ENCODE results near the gene SDK1. TPM values are rescaled to one million over a fixed set of nuclear protein-coding genes. Genes with fewer than 3 reads are reported as not detected.

Gene SDK1
- total and polyA plus RNA-seq, 2 of the 8 experiments (the other 6 are each of a cell fraction or from before 2014, with no cell fraction given) = 3.3 to 7.2 TPM

GRCh38 chr7:3312583-3312982 is 11.5 kb downstream of the SDK1 start (continued):
- TF ChIP-seq, protein P1, sequence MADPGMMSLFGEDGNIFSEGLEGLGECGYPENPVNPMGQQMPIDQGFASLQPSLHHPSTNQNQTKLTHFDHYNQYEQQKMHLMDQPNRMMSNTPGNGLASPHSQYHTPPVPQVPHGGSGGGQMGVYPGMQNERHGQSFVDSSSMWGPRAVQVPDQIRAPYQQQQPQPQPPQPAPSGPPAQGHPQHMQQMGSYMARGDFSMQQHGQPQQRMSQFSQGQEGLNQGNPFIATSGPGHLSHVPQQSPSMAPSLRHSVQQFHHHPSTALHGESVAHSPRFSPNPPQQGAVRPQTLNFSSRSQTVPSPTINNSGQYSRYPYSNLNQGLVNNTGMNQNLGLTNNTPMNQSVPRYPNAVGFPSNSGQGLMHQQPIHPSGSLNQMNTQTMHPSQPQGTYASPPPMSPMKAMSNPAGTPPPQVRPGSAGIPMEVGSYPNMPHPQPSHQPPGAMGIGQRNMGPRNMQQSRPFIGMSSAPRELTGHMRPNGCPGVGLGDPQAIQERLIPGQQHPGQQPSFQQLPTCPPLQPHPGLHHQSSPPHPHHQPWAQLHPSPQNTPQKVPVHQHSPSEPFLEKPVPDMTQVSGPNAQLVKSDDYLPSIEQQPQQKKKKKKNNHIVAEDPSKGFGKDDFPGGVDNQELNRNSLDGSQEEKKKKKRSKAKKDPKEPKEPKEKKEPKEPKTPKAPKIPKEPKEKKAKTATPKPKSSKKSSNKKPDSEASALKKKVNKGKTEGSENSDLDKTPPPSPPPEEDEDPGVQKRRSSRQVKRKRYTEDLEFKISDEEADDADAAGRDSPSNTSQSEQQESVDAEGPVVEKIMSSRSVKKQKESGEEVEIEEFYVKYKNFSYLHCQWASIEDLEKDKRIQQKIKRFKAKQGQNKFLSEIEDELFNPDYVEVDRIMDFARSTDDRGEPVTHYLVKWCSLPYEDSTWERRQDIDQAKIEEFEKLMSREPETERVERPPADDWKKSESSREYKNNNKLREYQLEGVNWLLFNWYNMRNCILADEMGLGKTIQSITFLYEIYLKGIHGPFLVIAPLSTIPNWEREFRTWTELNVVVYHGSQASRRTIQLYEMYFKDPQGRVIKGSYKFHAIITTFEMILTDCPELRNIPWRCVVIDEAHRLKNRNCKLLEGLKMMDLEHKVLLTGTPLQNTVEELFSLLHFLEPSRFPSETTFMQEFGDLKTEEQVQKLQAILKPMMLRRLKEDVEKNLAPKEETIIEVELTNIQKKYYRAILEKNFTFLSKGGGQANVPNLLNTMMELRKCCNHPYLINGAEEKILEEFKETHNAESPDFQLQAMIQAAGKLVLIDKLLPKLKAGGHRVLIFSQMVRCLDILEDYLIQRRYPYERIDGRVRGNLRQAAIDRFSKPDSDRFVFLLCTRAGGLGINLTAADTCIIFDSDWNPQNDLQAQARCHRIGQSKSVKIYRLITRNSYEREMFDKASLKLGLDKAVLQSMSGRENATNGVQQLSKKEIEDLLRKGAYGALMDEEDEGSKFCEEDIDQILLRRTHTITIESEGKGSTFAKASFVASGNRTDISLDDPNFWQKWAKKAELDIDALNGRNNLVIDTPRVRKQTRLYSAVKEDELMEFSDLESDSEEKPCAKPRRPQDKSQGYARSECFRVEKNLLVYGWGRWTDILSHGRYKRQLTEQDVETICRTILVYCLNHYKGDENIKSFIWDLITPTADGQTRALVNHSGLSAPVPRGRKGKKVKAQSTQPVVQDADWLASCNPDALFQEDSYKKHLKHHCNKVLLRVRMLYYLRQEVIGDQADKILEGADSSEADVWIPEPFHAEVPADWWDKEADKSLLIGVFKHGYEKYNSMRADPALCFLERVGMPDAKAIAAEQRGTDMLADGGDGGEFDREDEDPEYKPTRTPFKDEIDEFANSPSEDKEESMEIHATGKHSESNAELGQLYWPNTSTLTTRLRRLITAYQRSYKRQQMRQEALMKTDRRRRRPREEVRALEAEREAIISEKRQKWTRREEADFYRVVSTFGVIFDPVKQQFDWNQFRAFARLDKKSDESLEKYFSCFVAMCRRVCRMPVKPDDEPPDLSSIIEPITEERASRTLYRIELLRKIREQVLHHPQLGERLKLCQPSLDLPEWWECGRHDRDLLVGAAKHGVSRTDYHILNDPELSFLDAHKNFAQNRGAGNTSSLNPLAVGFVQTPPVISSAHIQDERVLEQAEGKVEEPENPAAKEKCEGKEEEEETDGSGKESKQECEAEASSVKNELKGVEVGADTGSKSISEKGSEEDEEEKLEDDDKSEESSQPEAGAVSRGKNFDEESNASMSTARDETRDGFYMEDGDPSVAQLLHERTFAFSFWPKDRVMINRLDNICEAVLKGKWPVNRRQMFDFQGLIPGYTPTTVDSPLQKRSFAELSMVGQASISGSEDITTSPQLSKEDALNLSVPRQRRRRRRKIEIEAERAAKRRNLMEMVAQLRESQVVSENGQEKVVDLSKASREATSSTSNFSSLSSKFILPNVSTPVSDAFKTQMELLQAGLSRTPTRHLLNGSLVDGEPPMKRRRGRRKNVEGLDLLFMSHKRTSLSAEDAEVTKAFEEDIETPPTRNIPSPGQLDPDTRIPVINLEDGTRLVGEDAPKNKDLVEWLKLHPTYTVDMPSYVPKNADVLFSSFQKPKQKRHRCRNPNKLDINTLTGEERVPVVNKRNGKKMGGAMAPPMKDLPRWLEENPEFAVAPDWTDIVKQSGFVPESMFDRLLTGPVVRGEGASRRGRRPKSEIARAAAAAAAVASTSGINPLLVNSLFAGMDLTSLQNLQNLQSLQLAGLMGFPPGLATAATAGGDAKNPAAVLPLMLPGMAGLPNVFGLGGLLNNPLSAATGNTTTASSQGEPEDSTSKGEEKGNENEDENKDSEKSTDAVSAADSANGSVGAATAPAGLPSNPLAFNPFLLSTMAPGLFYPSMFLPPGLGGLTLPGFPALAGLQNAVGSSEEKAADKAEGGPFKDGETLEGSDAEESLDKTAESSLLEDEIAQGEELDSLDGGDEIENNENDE (IDR thresholded peaks at IDR 0.05; ENCODE audit: insufficient replicate concordance, low read length) = no peak
- no peak for TF ChIP-seq TBP (IDR thresholded peaks at IDR 0.05; ENCODE audit: low read depth, low read length)
- no peak for TF ChIP-seq TAF1 (IDR thresholded peaks at IDR 0.05; ENCODE audit: low read depth, low read length)
- no peak for TF ChIP-seq SRF (IDR thresholded peaks at IDR 0.05; ENCODE audit: low read depth, low read length)
- TF ChIP-seq TEAD4 (IDR thresholded peaks at IDR 0.05; ENCODE audit: low read depth, low read length) = no peak
- no peak for TF ChIP-seq YY1 (IDR thresholded peaks at IDR 0.05; ENCODE audit: low read depth, low read length)
- no peak for TF ChIP-seq FOSL1 (IDR thresholded peaks at IDR 0.05; ENCODE audit: insufficient read depth, low read depth, low read length)
- no peak for TF ChIP-seq JUND (IDR thresholded peaks at IDR 0.05; ENCODE audit: low read length)
- TF ChIP-seq GTF2F1 (IDR thresholded peaks at IDR 0.05; ENCODE audit: borderline replicate concordance, low read depth, low read length) = no peak
- no peak for TF ChIP-seq KDM4A (IDR thresholded peaks at IDR 0.05; ENCODE audit: low read depth, low read length, severe bottlenecking)
- TF ChIP-seq CHD1 (IDR thresholded peaks at IDR 0.05; ENCODE audit: low read depth, low read length) = no peak
- TF ChIP-seq TAF7 (optimal IDR thresholded peaks at IDR 0.05; ENCODE audit: borderline replicate concordance, low read depth, low read length) = no peak
- TF ChIP-seq EZH2 (IDR thresholded peaks at IDR 0.05; ENCODE audit: low read depth, low read length, severe bottlenecking) = no peak
